PC-3 (cell line): ENCODE data around the gene DHX34.

Source experiments
- EZH2 ChIP-seq: fragments of 300-600 bp; sonication (generic); IDR thresholded peaks from one replicate; pipeline ENCODE4 v1.6.1; 2017; ENCODE audit warnings: antibody characterized with exemption, mild to moderate bottlenecking, low read length; ENCODE audit not compliant: unreplicated experiment
- EZH2phosphoT487 ChIP-seq: fragments of 300-600 bp; sonication (generic); IDR thresholded peaks from 2 replicates; pipeline ENCODE4 v1.6.1; 2018; ENCODE audit warnings: mild to moderate bottlenecking, antibody characterized with exemption, low read length, borderline replicate concordance
- TF ChIP-seq, protein P1 (sequence below): fragments of 300-600 bp; sonication (generic); conservative IDR thresholded peaks from 2 replicates; pipeline ENCODE4 v1.5.1; 2017; ENCODE audit warnings: antibody characterized with exemption, low read depth, mild to moderate bottlenecking, low read length

GRCh38 chr19:47343194-47343802 lies 5.8 kb upstream of the DHX34 start:
- TF ChIP-seq, protein P1, sequence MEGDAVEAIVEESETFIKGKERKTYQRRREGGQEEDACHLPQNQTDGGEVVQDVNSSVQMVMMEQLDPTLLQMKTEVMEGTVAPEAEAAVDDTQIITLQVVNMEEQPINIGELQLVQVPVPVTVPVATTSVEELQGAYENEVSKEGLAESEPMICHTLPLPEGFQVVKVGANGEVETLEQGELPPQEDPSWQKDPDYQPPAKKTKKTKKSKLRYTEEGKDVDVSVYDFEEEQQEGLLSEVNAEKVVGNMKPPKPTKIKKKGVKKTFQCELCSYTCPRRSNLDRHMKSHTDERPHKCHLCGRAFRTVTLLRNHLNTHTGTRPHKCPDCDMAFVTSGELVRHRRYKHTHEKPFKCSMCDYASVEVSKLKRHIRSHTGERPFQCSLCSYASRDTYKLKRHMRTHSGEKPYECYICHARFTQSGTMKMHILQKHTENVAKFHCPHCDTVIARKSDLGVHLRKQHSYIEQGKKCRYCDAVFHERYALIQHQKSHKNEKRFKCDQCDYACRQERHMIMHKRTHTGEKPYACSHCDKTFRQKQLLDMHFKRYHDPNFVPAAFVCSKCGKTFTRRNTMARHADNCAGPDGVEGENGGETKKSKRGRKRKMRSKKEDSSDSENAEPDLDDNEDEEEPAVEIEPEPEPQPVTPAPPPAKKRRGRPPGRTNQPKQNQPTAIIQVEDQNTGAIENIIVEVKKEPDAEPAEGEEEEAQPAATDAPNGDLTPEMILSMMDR, result no peak
- TF ChIP-seq EZH2 (no peak), EZH2phosphoT487 (no peak)
